T-cell (primary cell): Measurements from ENCODE around the gene KCNMA1. TPM values are rescaled to one million over a fixed set of nuclear protein-coding genes. Genes with fewer than 3 reads are reported as not detected.

ENCODE experiments used
- ATAC-seq, 4 experiments: fragments of 200-7000 bp in 3 of 4; fragments of 150-1000 bp in 1 of 4; cut with Tn5 transposase; replicated peaks in 1 of 4; 1 replicate in 3 of 4; 2 replicates in 1 of 4; pipeline ENCODE4 v1.10.0; 2021; ENCODE audit warnings: moderate library complexity in 3 of 4, mild to moderate bottlenecking in 2 of 4, moderate number of reproducible peaks in 1 of 4
- CTCF ChIA-PET, 2 donors: fragments of 300-600 bp; sonication (Branson Sonifier 250); formaldehyde crosslinking; loops; one replicate each; lab custom pipeline; 2022; ENCODE audit warnings: antibody characterized with exemption in 2 of 2; lab: Charles Lee
- POLR2A ChIA-PET, 2 donors: fragments of 300-600 bp; sonication (Branson Sonifier 250); formaldehyde crosslinking; loops; one replicate each; lab custom pipeline; 2022; ENCODE audit warnings: antibody characterized with exemption in 2 of 2; lab: Charles Lee
- DNase-seq, 35 experiments: peaks; one replicate each; pipeline versions ENCODE4 v3.0.0 to v3.0.0-alpha.2; 2013 to 2023
- H3K27ac ChIP-seq: one replicate; pipeline ENCODE4 v1.5.1; 2013; ENCODE audit warnings: low read length
- H3K27me3 ChIP-seq, 2 experiments: replicated peaks in 1 of 2; 1 replicate in 1 of 2; 2 replicates in 1 of 2; pipeline versions ENCODE4 v1.6.1 to v1.7.0; 2013; ENCODE audit warnings: low read length in 1 of 2, mixed read lengths in 1 of 2; ENCODE audit not compliant: control insufficient read depth in 2 of 2, insufficient read depth in 2 of 2; ENCODE audit errors: extremely low read depth in 1 of 2
- H3K36me3 ChIP-seq, 2 donors: 1 replicate in 1 of 2; 2 replicates in 1 of 2; pipeline versions ENCODE4 v1.6.1 to v1.7.0; 2013; ENCODE audit warnings: low read length in 1 of 2; ENCODE audit not compliant: control insufficient read depth in 2 of 2, insufficient read depth in 1 of 2; ENCODE audit errors: extremely low read depth in 1 of 2
- H3K4me1 ChIP-seq, 2 experiments: 1 replicate in 1 of 2; 2 replicates in 1 of 2; pipeline versions ENCODE4 v1.6.1 to v1.7.0; 2013; ENCODE audit warnings: low read length in 2 of 2, mixed read lengths in 1 of 2; ENCODE audit not compliant: insufficient read depth in 2 of 2, control insufficient read depth in 1 of 2; ENCODE audit errors: extremely low read depth in 1 of 2
- H3K4me3 ChIP-seq, 2 donors: 1 replicate in 1 of 2; 2 replicates in 1 of 2; pipeline versions ENCODE4 v1.5.1 to v1.7.0; 2013; ENCODE audit warnings: mild to moderate bottlenecking in 2 of 2, low read length in 1 of 2, moderate library complexity in 1 of 2; ENCODE audit not compliant: control insufficient read depth in 1 of 2; ENCODE audit errors: extremely low read depth in 1 of 2
- H3K9me3 ChIP-seq: 2 replicates; pipeline ENCODE4 v1.7.0; 2013
- H3K27ac Mint-ChIP-seq, 2 donors: one replicate each; pipeline ENCODE4 v1.8.0; 2020 to 2021; ENCODE audit warnings: mild to moderate bottlenecking in 2 of 2, mixed read lengths in 2 of 2
- H3K27me3 Mint-ChIP-seq, 2 donors: one replicate each; pipeline ENCODE4 v1.8.0; 2021 to 2022; ENCODE audit warnings: mixed read lengths in 2 of 2
- H3K36me3 Mint-ChIP-seq: one replicate; pipeline ENCODE4 v1.8.0; 2021; ENCODE audit warnings: mixed read lengths
- H3K4me1 Mint-ChIP-seq, 3 donors: one replicate each; pipeline ENCODE4 v1.8.0; 2020 to 2022; ENCODE audit warnings: mixed read lengths in 3 of 3, mild to moderate bottlenecking in 1 of 3
- H3K4me3 Mint-ChIP-seq, 3 donors: one replicate each; pipeline ENCODE4 v1.8.0; 2020 to 2022; ENCODE audit warnings: mild to moderate bottlenecking in 3 of 3, mixed read lengths in 3 of 3, moderate library complexity in 3 of 3
- H3K9me3 Mint-ChIP-seq, 3 donors: one replicate each; pipeline ENCODE4 v1.8.0; 2020 to 2022; ENCODE audit warnings: mixed read lengths in 3 of 3
- WGBS: methylation state at CpG from one replicate; pipeline ENCODE4 v1.1.5; 2013; ENCODE audit warnings: missing lambda C conversion rate; ENCODE audit not compliant: insufficient coverage; 5-methylcytosine and 5-hydroxymethylcytosine counted together
- total RNA-seq, 35 experiments: library from RNA in 6 of 35; stranded (reverse) in 6 of 35; fragments of 120-200 nt in 1 of 35; gene quantifications; one replicate each; pipeline versions ENCODE4 v1.2.1 to v1.2.4 and lab custom pipeline; 2013 to 2026

KCNMA1 gene
- total RNA-seq, 5 donors from 2014 or later (not counting 1 experiment from before 2014, with no cell fraction given), result 0.14 to 1.6 (median 0.60) TPM

DNA sequence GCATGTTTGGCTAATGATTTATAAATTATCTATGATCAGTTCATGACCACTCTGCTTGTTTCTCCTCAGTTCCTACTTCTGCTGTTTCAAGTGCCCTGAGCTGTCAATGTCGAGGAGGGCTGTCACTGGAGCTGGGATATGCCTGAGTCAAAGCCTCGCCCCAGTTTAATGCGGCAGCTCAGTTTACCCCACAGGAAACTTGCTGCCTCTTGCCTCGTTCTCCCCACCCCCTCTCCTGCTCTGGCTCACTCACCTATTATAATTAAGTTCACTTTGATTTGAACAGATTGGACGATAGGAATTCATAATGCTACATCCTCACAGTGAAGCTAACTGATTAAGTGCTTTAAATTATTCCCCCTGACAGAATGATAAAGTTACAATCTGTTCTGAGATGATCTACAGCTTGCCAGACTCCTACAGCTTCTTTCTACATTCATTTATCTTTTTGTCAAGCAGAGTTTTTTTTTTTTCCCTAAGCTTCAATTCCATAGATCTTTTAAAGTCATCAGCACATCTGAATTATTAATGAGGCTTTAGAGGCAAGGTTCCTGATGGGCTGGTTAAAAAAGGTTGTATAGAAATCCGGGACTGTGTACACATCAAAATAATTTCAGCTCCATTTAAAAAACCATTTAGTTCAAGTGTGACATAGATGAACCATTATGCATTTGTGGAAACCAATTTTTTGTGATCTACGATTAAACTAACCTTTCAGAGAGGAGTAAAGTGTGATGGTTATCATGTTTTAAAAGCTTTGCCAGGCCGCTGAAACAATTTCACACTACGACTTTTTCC lies 758.3 kb downstream of the KCNMA1 start:
- peaks cover 0 to 7% of the 10 kb centered on the region in 2 donors for H3K27me3 Mint-ChIP-seq
- no peaks in the 10 kb centered on the region for H3K36me3 Mint-ChIP-seq
- no peak overlapping the region for H3K27ac Mint-ChIP-seq
- no peak for DNase-seq
- no peak overlapping the region for H3K4me3 ChIP-seq
- no peaks in the 10 kb centered on the region for H3K27me3 ChIP-seq
- no peak overlapping the region for H3K27ac ChIP-seq
- H3K4me1 ChIP-seq, result no peaks in the 10 kb centered on the region
- no peak for ATAC-seq
- H3K9me3 Mint-ChIP-seq, result no peaks in the 10 kb centered on the region
- H3K4me3 Mint-ChIP-seq, result no peak overlapping the region
- no peaks in the 10 kb centered on the region for H3K9me3 ChIP-seq
- peaks cover 6 to 12% (median 7%) of the 10 kb centered on the region in 3 donors for H3K4me1 Mint-ChIP-seq
- CTCF ChIA-PET, result interaction anchor here in 1 of 2 donors (0.6 kb wide), 1 partner anchor 37 kb away, joined by 3 read pairs; no protein-coding TSS in a partner anchor
- H3K36me3 ChIP-seq, result no peaks in the 10 kb centered on the region
- POLR2A ChIA-PET, result no interaction called here
- WGBS, result 79% methylated on average over 6 of the region's 9 CpGs

DNA sequence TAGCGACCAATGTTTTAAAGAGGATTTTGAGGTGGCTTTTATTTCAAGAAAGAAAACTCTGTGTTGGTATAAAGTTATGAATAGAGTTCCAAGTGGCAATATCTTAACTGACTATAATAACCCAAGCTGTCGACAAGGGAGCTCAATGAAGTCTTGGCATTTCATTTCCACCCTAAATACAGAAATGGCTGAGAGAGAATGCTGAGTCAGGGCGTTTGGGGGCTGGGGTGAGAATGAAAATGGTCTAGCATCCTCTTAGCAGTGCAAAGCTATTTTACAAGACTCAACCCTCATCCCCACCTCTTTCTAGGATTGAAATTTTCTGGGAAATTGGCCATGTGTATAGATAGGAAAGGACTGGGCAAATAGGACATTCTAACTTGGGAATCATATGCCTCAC lies 759.1 kb downstream of the KCNMA1 start:
- no peaks in the 10 kb centered on the region for H3K9me3 Mint-ChIP-seq
- Histone ChIP-seq H3K4me3 (no peak overlapping the region), H3K4me1 (no peaks in the 10 kb centered on the region), H3K36me3 (no peaks in the 10 kb centered on the region), H3K27me3 (no peaks in the 10 kb centered on the region), H3K27ac (no peak overlapping the region), H3K9me3 (no peaks in the 10 kb centered on the region)
- DNase-seq, result no peak
- no peak overlapping the region for H3K27ac Mint-ChIP-seq
- POLR2A ChIA-PET, result no interaction called here
- no peak overlapping the region for H3K4me3 Mint-ChIP-seq
- peaks cover 0 to 9% of the 10 kb centered on the region in 2 donors for H3K27me3 Mint-ChIP-seq
- no peak for ATAC-seq
- H3K4me1 Mint-ChIP-seq, result peaks cover 6 to 12% (median 7%) of the 10 kb centered on the region in 3 donors
- no CpG with 5 or more reads among the region's 3 CpGs for WGBS
- H3K36me3 Mint-ChIP-seq, result no peaks in the 10 kb centered on the region
- CTCF ChIA-PET, result no interaction called here

DNA sequence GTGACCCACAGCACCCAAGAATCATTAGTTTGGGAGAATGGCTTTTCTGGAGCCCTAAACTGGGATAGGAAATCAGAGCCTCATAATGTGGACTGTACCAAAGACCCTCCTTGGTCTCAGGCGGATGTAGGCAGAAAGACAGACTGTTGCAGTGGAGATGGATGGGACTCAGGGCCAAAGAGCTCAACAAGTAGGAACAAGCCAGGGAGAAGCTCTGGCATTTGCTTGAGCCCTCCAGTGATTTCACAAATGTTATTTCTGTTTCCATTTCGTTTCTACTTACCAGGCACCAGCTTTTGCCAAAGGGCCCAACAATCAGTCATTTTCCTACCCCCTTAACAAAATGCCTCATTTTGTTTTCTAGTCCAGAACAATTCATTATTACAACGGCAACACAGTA lies 762.7 kb downstream of the KCNMA1 start:
- no peak overlapping the region for H3K27ac Mint-ChIP-seq
- Histone ChIP-seq H3K36me3 (no peaks in the 10 kb centered on the region), H3K9me3 (no peaks in the 10 kb centered on the region), H3K27me3 (no peaks in the 10 kb centered on the region), H3K27ac (no peak overlapping the region), H3K4me3 (no peak overlapping the region), H3K4me1 (no peaks in the 10 kb centered on the region)
- POLR2A ChIA-PET, result no interaction called here
- WGBS, result 42% methylated on average over 2 of the region's 3 CpGs
- H3K9me3 Mint-ChIP-seq, result peaks cover 0 to 7% (median 0%) of the 10 kb centered on the region in 3 donors
- no peaks in the 10 kb centered on the region for H3K36me3 Mint-ChIP-seq
- H3K27me3 Mint-ChIP-seq, result peaks cover 0 to 7% of the 10 kb centered on the region in 2 donors
- H3K4me1 Mint-ChIP-seq, result no peaks in the 10 kb centered on the region
- H3K4me3 Mint-ChIP-seq, result no peak overlapping the region
- no peak for DNase-seq
- no peak for ATAC-seq
- CTCF ChIA-PET, result no interaction called here

DNA sequence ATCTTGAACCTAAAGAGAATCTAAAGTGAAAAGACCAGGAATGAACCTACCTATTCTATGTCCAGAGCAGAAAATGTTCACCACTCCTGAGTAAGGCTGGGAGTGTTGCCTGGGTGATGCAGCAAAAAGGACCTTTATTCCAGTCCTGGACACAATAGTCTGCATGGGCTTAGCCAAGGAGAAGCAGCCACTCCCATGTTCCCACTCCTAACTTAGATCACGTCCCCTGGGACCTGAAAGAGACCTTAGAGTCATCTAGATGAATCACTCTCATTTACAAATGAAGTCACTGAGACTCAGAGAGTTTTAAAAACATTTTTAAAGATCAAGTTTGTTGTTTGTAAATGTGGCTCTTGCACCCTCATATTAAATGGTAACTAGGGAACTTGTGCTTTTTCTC lies 763.4 kb downstream of the KCNMA1 start:
- no CpG with 5 or more reads among the region's 1 CpG for WGBS
- CTCF ChIA-PET, result no interaction called here

DNA sequence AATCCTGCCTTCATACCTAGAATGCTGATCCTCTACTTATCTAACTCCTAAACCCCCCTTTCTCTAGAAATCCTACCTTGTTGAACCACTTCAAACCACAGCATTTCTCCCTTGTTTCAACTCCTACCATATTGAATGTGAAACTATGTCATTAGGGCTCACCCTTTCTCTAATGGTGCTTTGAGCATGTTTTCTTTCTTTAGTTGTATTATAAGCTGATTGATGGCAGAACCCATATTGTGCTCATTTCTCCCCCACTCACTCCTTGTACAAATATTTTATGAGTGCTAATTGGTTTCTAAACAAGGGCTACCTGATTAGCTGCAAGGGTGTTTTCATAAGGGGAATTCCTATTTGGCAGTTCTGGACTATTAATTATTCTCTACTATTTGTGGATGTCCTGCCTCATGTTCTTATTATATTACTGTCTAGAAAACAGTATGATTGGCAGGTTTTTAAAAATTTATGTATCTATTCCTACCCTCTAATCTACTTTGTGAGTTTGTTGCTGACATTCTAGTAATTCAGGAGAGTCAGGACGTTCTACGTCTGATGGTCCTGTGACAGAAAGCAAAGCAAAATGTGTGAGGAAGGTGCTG lies 765.8 kb downstream of the KCNMA1 start:
- no peak for DNase-seq
- Histone ChIP-seq H3K4me1 (no peaks in the 10 kb centered on the region), H3K27me3 (no peaks in the 10 kb centered on the region), H3K4me3 (no peak overlapping the region), H3K36me3 (no peaks in the 10 kb centered on the region), H3K27ac (no peak overlapping the region), H3K9me3 (no peaks in the 10 kb centered on the region)
- ATAC-seq, result no peak
- H3K36me3 Mint-ChIP-seq, result no peaks in the 10 kb centered on the region
- H3K27ac Mint-ChIP-seq, result no peak overlapping the region
- H3K4me1 Mint-ChIP-seq, result no peaks in the 10 kb centered on the region
- H3K9me3 Mint-ChIP-seq, result peaks cover 0 to 7% (median 0%) of the 10 kb centered on the region in 3 donors
- whole genome bisulfite sequencing, result no CpG with 5 or more reads among the region's 2 CpGs
- ChIA-PET POLR2A (no interaction called here), CTCF (no interaction called here)
- H3K4me3 Mint-ChIP-seq, result no peak overlapping the region
- H3K27me3 Mint-ChIP-seq, result peaks cover 0 to 7% of the 10 kb centered on the region in 2 donors

More for the DNA sequence above, 763.4 kb downstream of the KCNMA1 start:
- Histone ChIP-seq H3K4me1 (no peaks in the 10 kb centered on the region), H3K9me3 (no peaks in the 10 kb centered on the region), H3K36me3 (no peaks in the 10 kb centered on the region), H3K27ac (no peak overlapping the region), H3K4me3 (no peak overlapping the region), H3K27me3 (no peaks in the 10 kb centered on the region)
- Mint-ChIP-seq H3K27me3 (peaks cover 0 to 7% of the 10 kb centered on the region in 2 donors), H3K36me3 (no peaks in the 10 kb centered on the region), H3K4me1 (no peaks in the 10 kb centered on the region), H3K4me3 (no peak overlapping the region), H3K9me3 (peaks cover 0 to 7% (median 0%) of the 10 kb centered on the region in 3 donors), H3K27ac (no peak overlapping the region)
- no peak for DNase-seq
- POLR2A ChIA-PET, result no interaction called here
- no peak for ATAC-seq

DNA sequence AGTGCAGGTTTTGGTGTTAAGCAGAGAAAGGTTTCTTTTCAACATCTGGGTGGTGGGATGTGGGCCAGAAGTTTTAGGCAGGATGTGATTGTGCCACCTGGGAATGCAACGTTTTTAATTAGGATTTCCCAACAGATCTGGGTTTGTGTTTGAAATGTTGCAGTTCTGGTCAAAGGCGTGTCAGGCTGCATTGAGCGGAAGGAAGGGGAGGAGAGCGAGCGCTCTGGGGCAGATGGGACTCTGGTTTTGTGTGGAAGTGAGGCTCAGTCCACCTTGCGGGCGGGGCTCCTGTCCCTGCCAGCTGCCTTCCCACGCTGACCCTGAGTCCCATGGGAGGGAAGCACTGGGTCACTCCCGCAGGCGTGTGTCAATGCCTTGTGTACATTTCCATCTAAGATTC lies 767.7 kb downstream of the KCNMA1 start:
- H3K4me1 Mint-ChIP-seq, result no peaks in the 10 kb centered on the region
- Histone ChIP-seq H3K27me3 (no peaks in the 10 kb centered on the region), H3K9me3 (no peaks in the 10 kb centered on the region), H3K36me3 (no peaks in the 10 kb centered on the region), H3K4me1 (no peaks in the 10 kb centered on the region), H3K27ac (no peak overlapping the region), H3K4me3 (no peak overlapping the region)
- H3K4me3 Mint-ChIP-seq, result no peak overlapping the region
- no peak for ATAC-seq
- CTCF ChIA-PET, result no interaction called here
- H3K9me3 Mint-ChIP-seq, result peaks cover 0 to 7% (median 0%) of the 10 kb centered on the region in 3 donors
- no peak overlapping the region for H3K27ac Mint-ChIP-seq
- H3K27me3 Mint-ChIP-seq, result peaks cover 0 to 7% of the 10 kb centered on the region in 2 donors
- no peak for DNase-seq
- POLR2A ChIA-PET, result no interaction called here
- WGBS, result 88% methylated on average over 10 of the region's 10 CpGs
- H3K36me3 Mint-ChIP-seq, result no peaks in the 10 kb centered on the region
